ENCODE results near the gene LCE1C.

DNA sequence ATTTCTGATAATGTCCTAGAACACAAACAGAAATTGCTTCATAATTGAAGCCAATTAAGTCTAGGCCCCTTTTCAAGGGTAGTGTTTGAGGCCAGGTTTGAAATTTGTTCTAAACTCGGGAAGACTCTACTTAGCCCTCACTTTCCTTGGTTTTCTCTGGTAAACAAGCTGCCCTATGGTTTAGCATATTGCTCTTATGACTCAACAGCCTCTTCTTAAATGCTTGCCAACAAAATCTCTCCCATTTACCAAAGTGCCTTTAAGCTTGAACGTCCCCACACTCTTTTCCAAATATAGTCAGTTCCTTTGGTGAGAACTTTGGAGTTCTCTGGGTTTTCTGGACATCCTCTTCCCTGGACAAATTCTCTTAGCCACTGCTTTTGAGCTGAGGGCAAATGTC is 30.4 kb upstream of the LCE1C start:
- TF ChIP-seq, protein P1, sequence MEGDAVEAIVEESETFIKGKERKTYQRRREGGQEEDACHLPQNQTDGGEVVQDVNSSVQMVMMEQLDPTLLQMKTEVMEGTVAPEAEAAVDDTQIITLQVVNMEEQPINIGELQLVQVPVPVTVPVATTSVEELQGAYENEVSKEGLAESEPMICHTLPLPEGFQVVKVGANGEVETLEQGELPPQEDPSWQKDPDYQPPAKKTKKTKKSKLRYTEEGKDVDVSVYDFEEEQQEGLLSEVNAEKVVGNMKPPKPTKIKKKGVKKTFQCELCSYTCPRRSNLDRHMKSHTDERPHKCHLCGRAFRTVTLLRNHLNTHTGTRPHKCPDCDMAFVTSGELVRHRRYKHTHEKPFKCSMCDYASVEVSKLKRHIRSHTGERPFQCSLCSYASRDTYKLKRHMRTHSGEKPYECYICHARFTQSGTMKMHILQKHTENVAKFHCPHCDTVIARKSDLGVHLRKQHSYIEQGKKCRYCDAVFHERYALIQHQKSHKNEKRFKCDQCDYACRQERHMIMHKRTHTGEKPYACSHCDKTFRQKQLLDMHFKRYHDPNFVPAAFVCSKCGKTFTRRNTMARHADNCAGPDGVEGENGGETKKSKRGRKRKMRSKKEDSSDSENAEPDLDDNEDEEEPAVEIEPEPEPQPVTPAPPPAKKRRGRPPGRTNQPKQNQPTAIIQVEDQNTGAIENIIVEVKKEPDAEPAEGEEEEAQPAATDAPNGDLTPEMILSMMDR (conservative IDR thresholded peaks at IDR 0.05; ENCODE audit: low read depth, low read length), result no peak
- TF ChIP-seq EZH2phosphoT487 (IDR thresholded peaks at IDR 0.05; ENCODE audit: borderline replicate concordance, low read length) (no peak), EZH2 (IDR thresholded peaks at IDR 0.05; ENCODE audit: low read length, unreplicated experiment) (no peak)

Measured in PC-3 (cell line).